Natural killer cell treated with Interleukin-12 subunit alpha and Interleukin-12 subunit beta and Interleukin-15 and Interleukin-18, amount 100 ng/mL, for 72 hours (primary cell): Measurements from ENCODE around the gene ADAMTS12. TPM values are rescaled to one million over a fixed set of nuclear protein-coding genes. Genes with fewer than 3 reads are reported as not detected.

Experiments used
- ATAC-seq, 2 donors: fragments of 150-1000 bp; cut with Tn5 transposase in 1 of 2; sonication (Bioruptor Pico), chemical (Tn5 transposase) in 1 of 2; 2 replicates each; pipeline ENCODE4 v1.10.0; 2021
- DNase-seq: peaks from one replicate; pipeline ENCODE4 v3.0.0; 2022; ENCODE audit warnings: low spot score
- H3K27ac Mint-ChIP-seq, 2 donors: 1 replicate in 1 of 2; 2 replicates in 1 of 2; pipeline ENCODE4 v1.8.0; 2022; ENCODE audit warnings: mixed read lengths in 2 of 2, mild to moderate bottlenecking in 1 of 2, moderate library complexity in 1 of 2
- H3K27me3 Mint-ChIP-seq, 2 donors: 1 replicate in 1 of 2; 2 replicates in 1 of 2; pipeline ENCODE4 v1.8.0; 2022; ENCODE audit warnings: mixed read lengths in 2 of 2
- H3K36me3 Mint-ChIP-seq: one replicate; pipeline ENCODE4 v1.8.0; 2022; ENCODE audit warnings: mixed read lengths
- H3K4me1 Mint-ChIP-seq, 2 donors: 1 replicate in 1 of 2; 2 replicates in 1 of 2; pipeline ENCODE4 v1.8.0; 2022; ENCODE audit warnings: low read depth in 2 of 2, mixed read lengths in 2 of 2, mild to moderate bottlenecking in 1 of 2
- H3K4me3 Mint-ChIP-seq: one replicate; pipeline ENCODE4 v1.8.0; 2022; ENCODE audit warnings: mixed read lengths
- H3K9me3 Mint-ChIP-seq: 2 replicates; pipeline ENCODE4 v1.8.0; 2022; ENCODE audit warnings: mixed read lengths
- total RNA-seq, 2 donors: library from RNA; stranded (reverse); gene quantifications; one replicate each; pipeline ENCODE4 v1.2.3, GENCODE V29; 2022

ADAMTS12 gene
- total RNA-seq, 2 donors from 2014 or later = not detected

DNA sequence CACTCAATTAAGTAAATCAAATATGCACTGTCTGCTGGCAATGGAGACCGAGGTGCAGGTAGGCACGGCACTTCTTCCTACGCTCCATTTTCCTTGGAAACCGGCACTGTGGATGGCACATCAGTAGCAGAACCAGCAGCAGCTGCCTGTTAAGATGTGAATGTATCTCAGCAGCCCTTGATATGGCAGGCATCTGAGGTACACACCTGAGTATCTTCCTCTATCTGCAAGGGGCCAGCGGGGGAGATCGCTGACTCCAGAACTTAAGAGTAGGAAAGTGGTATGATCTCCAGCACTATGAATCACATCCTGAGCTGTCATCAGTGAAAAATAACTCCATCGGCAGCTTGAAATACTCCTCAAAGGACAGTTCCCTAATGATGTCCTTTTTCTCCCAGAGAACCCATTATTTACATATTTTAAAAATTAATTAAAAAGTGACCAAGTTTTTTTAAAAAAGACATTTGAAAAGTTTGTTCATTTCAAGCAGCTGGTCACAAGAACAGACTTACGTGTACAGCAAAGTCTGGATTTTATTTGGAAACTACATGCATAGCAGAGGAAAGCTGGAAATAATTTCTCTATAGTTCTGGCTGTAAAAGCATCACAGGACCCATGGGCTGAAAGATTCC, 97.1 kb downstream of the ADAMTS12 start:
- no peak for DNase-seq
- H3K36me3 Mint-ChIP-seq = no peaks in the 10 kb centered on the region
- H3K27ac Mint-ChIP-seq = no peak overlapping the region
- no peaks in the 10 kb centered on the region for H3K4me1 Mint-ChIP-seq
- peaks cover 4% of the 10 kb centered on the region for H3K9me3 Mint-ChIP-seq
- no peaks in the 10 kb centered on the region for H3K27me3 Mint-ChIP-seq
- ATAC-seq = no peak
- H3K4me3 Mint-ChIP-seq = no peak overlapping the region

DNA sequence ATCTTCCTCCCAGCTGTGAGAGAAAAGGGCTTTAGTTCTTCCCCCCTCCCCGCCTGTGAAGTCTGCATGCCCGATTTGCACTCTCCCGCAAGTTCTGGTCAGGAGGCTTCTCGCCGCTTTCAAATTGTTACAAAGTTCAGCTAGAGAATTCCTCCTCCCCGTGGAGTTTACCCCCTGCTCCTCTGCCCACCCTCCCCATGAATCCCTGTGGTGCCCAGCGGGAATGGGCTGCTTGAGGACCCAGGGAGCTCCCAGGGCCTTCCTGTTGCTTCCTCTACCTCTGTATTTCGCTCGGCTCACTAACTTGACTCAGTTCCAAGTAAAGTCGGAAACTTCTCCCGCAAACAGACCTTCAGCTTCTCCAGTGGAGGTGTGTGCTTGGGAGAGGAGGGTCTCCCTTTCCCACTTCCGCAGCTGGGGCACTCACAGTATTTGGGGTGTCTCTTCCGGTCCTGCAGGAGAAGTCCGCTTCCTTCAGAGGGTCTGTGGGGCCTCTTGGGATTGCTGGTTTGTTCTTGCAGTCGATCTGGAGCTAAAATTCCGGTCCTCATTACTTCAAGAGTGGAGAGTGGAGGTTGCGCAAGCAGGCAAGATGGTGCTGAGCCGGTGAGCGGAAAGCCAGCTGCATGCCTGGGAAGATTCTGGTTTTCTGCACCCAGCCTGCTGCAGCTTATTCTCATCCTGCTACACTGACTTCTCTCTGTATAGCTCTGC, 97.8 kb downstream of the ADAMTS12 start:
- ATAC-seq (no peak), DNase-seq (no peak)
- no peaks in the 10 kb centered on the region for H3K36me3 Mint-ChIP-seq
- H3K4me3 Mint-ChIP-seq = no peak overlapping the region
- no peaks in the 10 kb centered on the region for H3K4me1 Mint-ChIP-seq
- H3K27me3 Mint-ChIP-seq = no peaks in the 10 kb centered on the region
- H3K9me3 Mint-ChIP-seq = no peaks in the 10 kb centered on the region
- H3K27ac Mint-ChIP-seq = no peak overlapping the region

- no peak for DNase-seq
- Mint-ChIP-seq H3K4me1 (no peaks in the 10 kb centered on the region), H3K27ac (no peak overlapping the region), H3K4me3 (no peak overlapping the region), H3K36me3 (no peaks in the 10 kb centered on the region), H3K9me3 (no peaks in the 10 kb centered on the region), H3K27me3 (no peaks in the 10 kb centered on the region)
- ATAC-seq = no peak
These were observed 98.5 kb downstream of the ADAMTS12 start for GRCh38 chr5:33793276-33793675.

DNA sequence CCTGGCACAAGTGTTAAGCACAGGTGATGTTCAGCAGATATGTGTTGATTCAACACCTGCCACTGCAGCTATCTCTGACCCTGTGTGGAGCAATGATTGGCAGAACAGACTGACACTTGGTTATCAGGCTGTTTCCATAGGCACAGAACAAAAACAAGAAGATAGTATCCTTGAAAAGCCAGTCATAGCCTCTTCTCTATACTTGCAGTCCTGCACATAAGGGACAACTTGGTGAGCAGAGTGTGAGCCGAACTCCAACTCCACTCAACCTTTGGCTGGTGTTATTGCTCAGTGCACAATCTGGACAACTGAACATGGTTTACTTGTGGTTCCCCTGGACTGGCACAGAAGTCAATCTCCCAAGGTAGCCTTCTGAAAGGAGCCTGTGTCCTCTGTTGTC, 99.2 kb downstream of the ADAMTS12 start:
- Mint-ChIP-seq H3K36me3 (no peaks in the 10 kb centered on the region), H3K4me1 (no peaks in the 10 kb centered on the region), H3K27ac (no peak overlapping the region), H3K27me3 (no peaks in the 10 kb centered on the region), H3K4me3 (no peak overlapping the region), H3K9me3 (no peaks in the 10 kb centered on the region)
- no peak for ATAC-seq
- no peak for DNase-seq

GRCh38 chr5:33789567-33789957, 102.2 kb downstream of the ADAMTS12 start:
- Mint-ChIP-seq H3K36me3 (no peaks in the 10 kb centered on the region), H3K27ac (no peak overlapping the region), H3K4me1 (no peaks in the 10 kb centered on the region), H3K4me3 (no peak overlapping the region), H3K9me3 (peaks cover 3% of the 10 kb centered on the region), H3K27me3 (no peaks in the 10 kb centered on the region)
- ATAC-seq = no peak
- no peak for DNase-seq

GRCh38 chr5:33788922-33789566, 102.7 kb downstream of the ADAMTS12 start:
- ATAC-seq = no peak
- H3K4me1 Mint-ChIP-seq = no peaks in the 10 kb centered on the region
- no peaks in the 10 kb centered on the region for H3K27me3 Mint-ChIP-seq

GRCh38 chr5:33785571-33785970, 106.2 kb downstream of the ADAMTS12 start:
- Mint-ChIP-seq H3K36me3 (no peaks in the 10 kb centered on the region), H3K27me3 (no peaks in the 10 kb centered on the region), H3K9me3 (peaks cover 3% of the 10 kb centered on the region), H3K27ac (no peak overlapping the region), H3K4me3 (no peak overlapping the region), H3K4me1 (no peaks in the 10 kb centered on the region)
- no peak for ATAC-seq
- DNase-seq = no peak

More at GRCh38 chr5:33788922-33789566, 102.7 kb downstream of the ADAMTS12 start:
- no peak overlapping the region for H3K27ac Mint-ChIP-seq
- no peak overlapping the region for H3K4me3 Mint-ChIP-seq
- H3K36me3 Mint-ChIP-seq = no peaks in the 10 kb centered on the region
- peaks cover 3% of the 10 kb centered on the region for H3K9me3 Mint-ChIP-seq
- DNase-seq = no peak

- Mint-ChIP-seq H3K9me3 (peaks cover 6% of the 10 kb centered on the region), H3K27ac (no peak overlapping the region), H3K4me1 (no peaks in the 10 kb centered on the region), H3K4me3 (no peak overlapping the region), H3K27me3 (no peaks in the 10 kb centered on the region), H3K36me3 (no peaks in the 10 kb centered on the region)
- DNase-seq = no peak
- ATAC-seq = no peak
These were observed 110.5 kb downstream of the ADAMTS12 start for GRCh38 chr5:33781286-33781685.

DNA sequence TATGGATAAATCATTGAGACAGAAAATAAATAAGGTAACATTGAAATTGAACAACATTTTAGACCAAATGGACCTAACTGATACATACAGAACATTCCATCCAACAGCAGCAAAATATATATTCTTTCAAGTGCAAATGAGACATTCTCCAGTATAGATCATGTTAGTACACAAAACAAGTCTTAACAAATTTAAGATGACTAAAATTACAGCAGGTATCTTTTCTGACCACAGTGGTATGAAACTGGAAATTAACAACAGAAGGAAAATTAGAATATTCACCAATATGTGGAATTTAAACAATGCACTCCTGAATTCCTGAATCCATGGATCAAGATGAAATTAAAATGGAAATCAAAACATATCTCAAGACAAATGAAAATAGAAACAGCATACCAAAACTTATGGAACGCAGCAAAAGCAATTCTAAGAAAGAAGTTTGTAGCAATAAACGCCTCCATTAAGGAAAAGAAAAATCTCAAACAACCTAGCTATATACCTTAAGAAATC, 115.6 kb downstream of the ADAMTS12 start:
- Mint-ChIP-seq H3K27me3 (no peaks in the 10 kb centered on the region), H3K27ac (no peak overlapping the region), H3K4me3 (no peak overlapping the region), H3K9me3 (peaks cover 3% of the 10 kb centered on the region), H3K4me1 (no peaks in the 10 kb centered on the region), H3K36me3 (no peaks in the 10 kb centered on the region)
- ATAC-seq (no peak), DNase-seq (no peak)

DNA sequence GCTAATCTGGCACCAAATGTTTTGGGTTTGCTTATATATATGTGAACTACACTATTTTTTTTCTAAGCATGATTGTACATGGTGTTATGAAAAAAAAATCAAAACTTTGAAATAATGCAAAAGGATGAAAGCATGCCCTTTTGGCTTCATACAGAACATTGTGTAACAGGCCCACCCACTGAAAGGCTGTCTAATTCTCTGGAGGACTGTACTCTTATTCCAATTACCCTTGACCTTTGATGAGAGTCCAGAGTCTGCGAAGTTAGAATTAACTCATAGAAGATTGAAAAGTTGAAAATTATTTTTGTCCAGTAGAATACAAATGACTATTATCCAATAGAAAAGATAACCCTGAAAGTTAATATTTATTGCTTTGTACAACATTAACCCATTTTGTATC, 117.4 kb downstream of the ADAMTS12 start:
- no peaks in the 10 kb centered on the region for H3K4me1 Mint-ChIP-seq
- ATAC-seq = no peak
- no peaks in the 10 kb centered on the region for H3K36me3 Mint-ChIP-seq
- H3K4me3 Mint-ChIP-seq = no peak overlapping the region
- no peak for DNase-seq
- no peak overlapping the region for H3K27ac Mint-ChIP-seq
- H3K27me3 Mint-ChIP-seq = peaks cover 0 to 3% of the 10 kb centered on the region in 2 donors
- no peaks in the 10 kb centered on the region for H3K9me3 Mint-ChIP-seq

GRCh38 chr5:33772380-33772897, 119.4 kb downstream of the ADAMTS12 start:
- Mint-ChIP-seq H3K27ac (no peak overlapping the region), H3K27me3 (peaks cover 6% of the 10 kb centered on the region in 2 donors), H3K4me1 (no peaks in the 10 kb centered on the region), H3K9me3 (no peaks in the 10 kb centered on the region), H3K4me3 (no peak overlapping the region), H3K36me3 (no peaks in the 10 kb centered on the region)
- DNase-seq (no peak), ATAC-seq (no peak)

- Mint-ChIP-seq H3K27ac (no peak overlapping the region), H3K9me3 (no peaks in the 10 kb centered on the region), H3K36me3 (no peaks in the 10 kb centered on the region), H3K27me3 (peaks cover 6 to 8% of the 10 kb centered on the region in 2 donors), H3K4me3 (no peak overlapping the region), H3K4me1 (no peaks in the 10 kb centered on the region)
- DNase-seq (no peak), ATAC-seq (no peak)
These were observed 121.8 kb downstream of the ADAMTS12 start for GRCh38 chr5:33769968-33770367.

GRCh38 chr5:33769196-33769595, 122.6 kb downstream of the ADAMTS12 start:
- H3K27ac Mint-ChIP-seq = no peak overlapping the region
- no peaks in the 10 kb centered on the region for H3K36me3 Mint-ChIP-seq
- peaks cover 6 to 8% of the 10 kb centered on the region in 2 donors for H3K27me3 Mint-ChIP-seq
- no peak for DNase-seq
- H3K9me3 Mint-ChIP-seq = no peaks in the 10 kb centered on the region
- no peaks in the 10 kb centered on the region for H3K4me1 Mint-ChIP-seq
- no peak overlapping the region for H3K4me3 Mint-ChIP-seq
- no peak for ATAC-seq

- Mint-ChIP-seq H3K4me3 (no peak overlapping the region), H3K27ac (no peak overlapping the region), H3K36me3 (no peaks in the 10 kb centered on the region), H3K9me3 (no peaks in the 10 kb centered on the region), H3K4me1 (no peaks in the 10 kb centered on the region), H3K27me3 (peaks cover 6 to 8% of the 10 kb centered on the region in 2 donors)
- ATAC-seq (no peak), DNase-seq (no peak)
These were observed 125.8 kb downstream of the ADAMTS12 start for GRCh38 chr5:33766023-33766422.
